GM18909 (cell line): ENCODE results near the gene RXRA.

Source experiments
- ATAC-seq: cut with Tn5 transposase; IDR thresholded peaks from one replicate; pipeline ENCODE4 v1.9.1; 2021; ENCODE audit warnings: mild to moderate bottlenecking; ENCODE audit not compliant: unreplicated experiment, poor library complexity

The RXRA gene

GRCh38 chr9:134363450-134363849, 37.2 kb downstream of the RXRA start:
- no peak for ATAC-seq

- no peak for ATAC-seq
Measured at GRCh38 chr9:134364391-134365114, 38.3 kb downstream of the RXRA start.

GRCh38 chr9:134365115-134365596, 38.9 kb downstream of the RXRA start:
- no peak for ATAC-seq

GRCh38 chr9:134365791-134366222, 39.6 kb downstream of the RXRA start:
- no peak for ATAC-seq

- ATAC-seq, result no peak
Measured at GRCh38 chr9:134366223-134367031, 40.2 kb downstream of the RXRA start.

GRCh38 chr9:134367061-134367460, 40.8 kb downstream of the RXRA start:
- no peak for ATAC-seq

GRCh38 chr9:134367791-134368490, 41.7 kb downstream of the RXRA start:
- ATAC-seq, result no peak

GRCh38 chr9:134368571-134368970, 42.3 kb downstream of the RXRA start:
- no peak for ATAC-seq

GRCh38 chr9:134369416-134370212, 43.4 kb downstream of the RXRA start:
- no peak for ATAC-seq

- ATAC-seq, result no peak
Measured at GRCh38 chr9:134370213-134370492, 43.9 kb downstream of the RXRA start.

- ATAC-seq, result no peak
Measured at GRCh38 chr9:134370638-134371037, 44.4 kb downstream of the RXRA start.

- no peak for ATAC-seq
Measured at GRCh38 chr9:134371731-134372130, 45.5 kb downstream of the RXRA start.

- no peak for ATAC-seq
Measured at GRCh38 chr9:134372581-134373267, 46.5 kb downstream of the RXRA start.

GRCh38 chr9:134373269-134373668, 47.0 kb downstream of the RXRA start:
- no peak for ATAC-seq

GRCh38 chr9:134373953-134374300, 47.7 kb downstream of the RXRA start:
- no peak for ATAC-seq

GRCh38 chr9:134374301-134375010, 48.2 kb downstream of the RXRA start:
- ATAC-seq, result no peak

- no peak for ATAC-seq
Measured at GRCh38 chr9:134375011-134375390, 48.7 kb downstream of the RXRA start.

GRCh38 chr9:134375430-134376385, 49.5 kb downstream of the RXRA start:
- ATAC-seq, result no peak
